Thymus (tissue), 11 donors: ENCODE measurements around the gene WBP2NL. TPM values are rescaled to one million over a fixed set of nuclear protein-coding genes. Genes with fewer than 3 reads are reported as not detected.

Source experiments
- DNase-seq, 9 donors: peaks; one replicate each; pipeline ENCODE4 v3.0.0-alpha.2; 2013; ENCODE audit warnings: low spot score in 9 of 9, low read depth in 6 of 9, missing footprints in 1 of 9
- H3K27ac ChIP-seq, 2 donors: one replicate each; pipeline ENCODE4 v1.5.1; 2013; ENCODE audit warnings: control low read depth in 1 of 2, low read depth in 1 of 2, low read length in 1 of 2, mild to moderate bottlenecking in 1 of 2, moderate library complexity in 1 of 2
- H3K27me3 ChIP-seq, 2 donors: one replicate each; pipeline ENCODE4 v1.5.1; 2013; ENCODE audit warnings: low read length in 1 of 2; ENCODE audit not compliant: control insufficient read depth in 2 of 2, insufficient read depth in 1 of 2
- H3K36me3 ChIP-seq, 2 donors: one replicate each; pipeline ENCODE4 v1.5.1; 2013; ENCODE audit warnings: low read length in 1 of 2, mild to moderate bottlenecking in 1 of 2, moderate library complexity in 1 of 2; ENCODE audit not compliant: control insufficient read depth in 2 of 2, insufficient read depth in 2 of 2
- H3K4me1 ChIP-seq, 2 donors: one replicate each; pipeline ENCODE4 v1.5.1; 2013; ENCODE audit warnings: low read length in 2 of 2; ENCODE audit not compliant: control insufficient read depth in 2 of 2, insufficient read depth in 2 of 2
- H3K4me3 ChIP-seq, 2 donors: one replicate each; pipeline ENCODE4 v1.5.1; 2013; ENCODE audit warnings: low read length in 2 of 2, control low read depth in 1 of 2, mild to moderate bottlenecking in 1 of 2
- H3K9me3 ChIP-seq, 2 donors: one replicate each; pipeline ENCODE4 v1.5.1; 2013; ENCODE audit warnings: low read length in 1 of 2, mild to moderate bottlenecking in 1 of 2; ENCODE audit not compliant: control insufficient read depth in 2 of 2, insufficient read depth in 1 of 2
- WGBS: extraction: QIAGEN DNeasy Blood & Tissue Kit; methylation state at CpG from one replicate; pipeline ENCODE4 v1.1.7; 2013; 5-methylcytosine and 5-hydroxymethylcytosine counted together
- polyA plus RNA-seq: library from polyadenylated mRNA; stranded (reverse); fragments of 200-250 nt; gene quantifications from one replicate; pipeline ENCODE4 v1.2.3, GENCODE V29; 2013
- total RNA-seq: library from RNA; stranded (reverse); fragments of 120-200 nt; gene quantifications from one replicate; pipeline ENCODE4 v1.2.4, GENCODE V29; 2013
- donor health status: healthy.

The WBP2NL gene
- total and polyA plus RNA-seq, 2 donors = 0.66 to 2.2 TPM

GRCh38 chr22:42016111-42016510 is 17.5 kb downstream of the WBP2NL start:
- Histone ChIP-seq H3K27ac (no peak overlapping the region), H3K27me3 (peaks cover 0 to 2% of the 10 kb centered on the region in 2 donors), H3K4me3 (no peak overlapping the region), H3K4me1 (no peaks in the 10 kb centered on the region), H3K9me3 (peaks cover 0 to 3% of the 10 kb centered on the region in 2 donors), H3K36me3 (no peaks in the 10 kb centered on the region)
- WGBS = 97% methylated on average over 10 of the region's 10 CpGs
- no peak for DNase-seq

DNA sequence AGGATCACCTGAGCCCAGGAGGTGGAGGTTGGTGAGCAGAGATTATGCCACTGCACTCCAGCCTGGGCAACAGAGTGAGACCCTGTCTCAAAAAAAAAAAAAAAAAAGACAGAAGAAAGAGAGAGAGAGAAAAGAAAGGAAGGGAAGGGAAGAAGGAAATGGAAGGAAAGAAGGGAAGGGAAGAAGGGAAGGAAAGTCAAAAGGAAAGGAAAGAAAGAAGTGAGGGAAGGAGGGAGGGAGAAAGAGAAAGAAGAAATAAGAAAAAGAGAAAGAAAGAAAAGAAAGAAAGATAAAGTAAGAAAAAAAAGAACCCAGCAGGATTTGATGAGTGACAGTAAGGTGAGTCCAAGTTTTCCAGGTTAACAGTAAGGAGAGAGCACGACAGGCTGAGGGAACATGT is 19.6 kb downstream of the WBP2NL start:
- Histone ChIP-seq H3K36me3 (no peaks in the 10 kb centered on the region), H3K27ac (no peak overlapping the region), H3K9me3 (no peaks in the 10 kb centered on the region), H3K4me1 (no peaks in the 10 kb centered on the region), H3K4me3 (no peak overlapping the region), H3K27me3 (peaks cover 0 to 2% of the 10 kb centered on the region in 2 donors)
- no peak for DNase-seq
- WGBS = 91% methylated on average over 1 of the region's 1 CpG

GRCh38 chr22:42021571-42021970 is 23.0 kb downstream of the WBP2NL start:
- Histone ChIP-seq H3K9me3 (no peaks in the 10 kb centered on the region), H3K27me3 (peaks cover 0 to 2% of the 10 kb centered on the region in 2 donors), H3K36me3 (no peaks in the 10 kb centered on the region), H3K4me1 (no peaks in the 10 kb centered on the region), H3K4me3 (no peak overlapping the region), H3K27ac (no peak overlapping the region)
- WGBS = 92% methylated on average over 2 of the region's 2 CpGs
- no peak for DNase-seq

GRCh38 chr22:42022162-42022847 is 23.7 kb downstream of the WBP2NL start:
- WGBS = 88% methylated on average over 2 of the region's 2 CpGs
- Histone ChIP-seq H3K4me1 (no peaks in the 10 kb centered on the region), H3K4me3 (no peak overlapping the region), H3K27me3 (no peaks in the 10 kb centered on the region), H3K9me3 (no peaks in the 10 kb centered on the region), H3K27ac (no peak overlapping the region), H3K36me3 (no peaks in the 10 kb centered on the region)
- peak in 1 of 9 donors; percentile 9 for DNase-seq

DNA sequence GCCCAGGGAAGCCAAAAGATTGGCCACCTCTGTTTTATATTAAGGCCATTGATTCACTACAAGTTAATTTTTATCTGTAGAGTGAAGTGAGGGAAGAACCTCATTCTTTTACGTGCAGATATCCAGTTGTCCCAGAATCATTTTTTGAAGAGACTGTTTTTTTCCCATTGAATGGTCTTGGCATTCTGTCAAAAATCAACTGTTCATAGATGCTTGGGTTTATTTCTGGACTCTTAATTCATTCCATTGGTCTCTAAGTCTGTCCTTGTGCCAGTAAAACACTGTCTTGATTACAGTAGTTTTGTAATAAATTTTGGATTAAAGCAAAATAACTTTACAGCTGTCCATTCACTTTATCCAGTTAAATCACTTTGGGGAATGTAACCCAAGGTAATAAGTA is 26.8 kb downstream of the WBP2NL start:
- Histone ChIP-seq H3K4me3 (no peak overlapping the region), H3K27ac (no peak overlapping the region), H3K4me1 (no peaks in the 10 kb centered on the region), H3K27me3 (no peaks in the 10 kb centered on the region), H3K9me3 (no peaks in the 10 kb centered on the region), H3K36me3 (no peaks in the 10 kb centered on the region)
- WGBS = 96% methylated on average over 1 of the region's 1 CpG
- DNase-seq = no peak

- Histone ChIP-seq H3K27me3 (no peaks in the 10 kb centered on the region), H3K4me1 (no peaks in the 10 kb centered on the region), H3K27ac (no peak overlapping the region), H3K36me3 (no peaks in the 10 kb centered on the region), H3K4me3 (no peak overlapping the region), H3K9me3 (no peaks in the 10 kb centered on the region)
- WGBS = 95% methylated on average over 10 of the region's 10 CpGs
- DNase-seq = no peak
Measured at GRCh38 chr22:42026705-42027104, 28.1 kb downstream of the WBP2NL start.

DNA sequence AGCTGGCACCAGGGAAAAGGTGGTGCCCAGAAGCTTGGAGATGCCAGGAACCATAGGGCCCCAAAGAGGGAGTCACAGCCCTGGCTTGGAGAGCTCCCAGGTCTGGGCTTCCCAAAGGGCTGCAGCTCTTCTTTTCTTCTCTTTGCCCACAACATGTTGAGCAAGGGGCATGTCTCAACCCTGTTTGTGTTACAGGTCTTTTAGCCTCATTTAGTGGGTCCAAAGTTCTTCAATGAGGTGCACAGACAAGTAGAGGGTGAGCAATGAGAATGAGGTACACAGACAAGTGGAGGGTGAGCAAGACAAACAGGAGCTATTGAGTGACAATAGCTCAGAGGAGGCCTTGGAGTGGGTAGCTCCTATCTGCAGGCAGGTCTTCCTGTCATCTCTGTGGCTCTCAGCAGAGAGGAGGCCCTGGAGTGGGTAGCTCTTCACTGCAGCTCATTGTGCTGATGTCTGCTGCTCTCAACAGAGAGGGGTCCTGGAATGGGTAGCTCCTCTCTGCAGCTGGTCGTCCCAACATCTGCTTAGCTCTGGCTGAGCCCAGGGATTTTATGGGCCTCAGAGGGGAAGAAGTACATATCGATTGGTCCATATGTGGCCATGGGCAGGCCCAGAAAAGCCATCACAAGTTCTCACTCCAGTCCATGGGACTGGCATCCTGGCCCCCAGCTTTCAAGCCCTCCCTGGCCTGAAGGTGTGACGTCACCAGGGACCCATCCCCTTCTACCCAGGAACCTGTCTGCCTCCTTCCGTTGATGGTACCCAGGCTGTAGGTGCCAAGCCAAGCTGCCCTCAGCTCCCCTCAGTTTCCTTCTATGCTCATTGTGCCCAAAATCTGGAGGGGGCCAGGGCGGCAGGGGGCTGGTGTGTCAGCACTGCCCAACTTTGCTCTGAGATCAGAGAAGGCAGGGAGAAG is 34.9 kb downstream of the WBP2NL start:
- Histone ChIP-seq H3K27me3 (no peaks in the 10 kb centered on the region), H3K4me3 (no peak overlapping the region), H3K27ac (no peak overlapping the region), H3K36me3 (no peaks in the 10 kb centered on the region), H3K9me3 (peaks cover 0 to 18% of the 10 kb centered on the region in 2 donors), H3K4me1 (no peaks in the 10 kb centered on the region)
- WGBS = 98% methylated on average over 5 of the region's 5 CpGs
- no peak for DNase-seq

- Histone ChIP-seq H3K4me3 (no peak overlapping the region), H3K36me3 (no peaks in the 10 kb centered on the region), H3K4me1 (no peaks in the 10 kb centered on the region), H3K27me3 (no peaks in the 10 kb centered on the region), H3K9me3 (peaks cover 0 to 18% of the 10 kb centered on the region in 2 donors), H3K27ac (no peak overlapping the region)
- no peak for DNase-seq
- WGBS = 98% methylated on average over 8 of the region's 8 CpGs
Measured at GRCh38 chr22:42035256-42035655, 36.7 kb downstream of the WBP2NL start.

DNA sequence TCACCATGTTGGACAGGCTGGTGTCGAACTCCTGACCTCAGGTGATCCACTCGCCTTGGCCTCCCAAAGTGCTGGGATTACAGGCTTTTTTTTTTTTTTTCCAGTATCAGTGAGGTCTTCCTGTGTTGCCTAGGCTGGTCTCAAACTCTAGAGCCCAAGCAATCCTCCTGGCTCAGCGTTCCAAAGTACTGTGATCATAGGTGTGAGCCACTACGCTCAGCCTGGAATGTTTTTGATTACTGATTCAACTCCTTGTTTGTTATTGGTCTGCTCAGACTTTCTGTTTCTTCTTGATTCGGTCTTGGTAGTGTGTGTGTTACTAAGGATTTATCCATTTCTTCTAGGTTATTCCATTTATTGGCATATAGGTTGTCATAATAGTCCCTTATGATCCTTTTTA is 40.7 kb downstream of the WBP2NL start:
- Histone ChIP-seq H3K36me3 (no peaks in the 10 kb centered on the region), H3K9me3 (peaks cover 1 to 7% of the 10 kb centered on the region in 2 donors), H3K4me1 (no peaks in the 10 kb centered on the region), H3K27me3 (no peaks in the 10 kb centered on the region), H3K27ac (no peak overlapping the region), H3K4me3 (no peak overlapping the region)
- no peak for DNase-seq
- WGBS = 96% methylated on average over 5 of the region's 5 CpGs
